Keratinocyte (primary cell): ENCODE data around the gene CINP.

Experiments used
- CTCF ChIP-seq, 3 experiments: IDR thresholded peaks in 1 of 3; conservative IDR thresholded peaks in 1 of 3; optimal IDR thresholded peaks in 1 of 3; 2 replicates in 2 of 3; 3 replicates in 1 of 3; pipeline versions ENCODE3 to v1.5.1; 2011; ENCODE audit warnings: low read length in 3 of 3, mild to moderate bottlenecking in 3 of 3, moderate library complexity in 2 of 3, control low read depth in 1 of 3, inconsistent platforms in 1 of 3; ENCODE audit not compliant: insufficient read depth in 2 of 3; ENCODE audit errors: extremely low read depth in 1 of 3
- EZH2 ChIP-seq: IDR thresholded peaks from one replicate; pipeline ENCODE4 v1.6.1; 2012; ENCODE audit warnings: inconsistent platforms, mild to moderate bottlenecking, low read length, moderate library complexity

DNA sequence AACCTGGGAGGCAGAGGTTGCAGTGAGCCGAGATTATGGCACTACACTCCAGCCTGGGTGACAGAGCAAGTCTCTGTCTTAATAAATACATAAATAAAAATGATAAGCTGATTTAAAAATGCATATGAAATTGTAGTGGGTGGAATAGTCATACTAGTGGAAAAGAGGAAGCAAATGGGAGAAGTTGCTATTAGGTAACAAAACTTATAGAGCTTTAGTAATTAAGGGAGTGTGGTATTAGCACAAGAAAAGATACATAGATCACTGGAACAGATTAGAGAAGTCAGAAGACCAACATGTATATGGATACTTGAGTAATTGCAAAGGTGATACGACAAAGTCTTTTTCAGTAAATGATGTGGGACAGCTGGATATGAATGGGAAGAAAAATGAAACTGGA lies 26.6 kb upstream of the CINP start:
- TF ChIP-seq CTCF (optimal IDR thresholded peaks at IDR 0.05 in 1 of 3, IDR thresholded peaks at IDR 0.05 in 1 of 3, conservative IDR thresholded peaks at IDR 0.05 in 1 of 3; ENCODE audit: extremely low read depth in 1 of 3, insufficient read depth in 2 of 3, low read length in 3 of 3): no peak
- no peak for TF ChIP-seq EZH2
